ENCODE measurements around the gene POLR3E.

POLR3E gene

GRCh38 chr16:22282254-22282892 is 14.8 kb upstream of the POLR3E start:
- Histone ChIP-seq H3K27me3 (replicated peaks; ENCODE audit: control insufficient read depth, insufficient read depth, low read length) (no peaks in the 10 kb centered on the region), H3K36me3 (ENCODE audit: control insufficient read depth, insufficient read depth, low read length) (peaks cover 18% of the 10 kb centered on the region), H3K4me3 (replicated peaks; ENCODE audit: low read depth, low read length) (no peak overlapping the region)
- DNase-seq (ENCODE audit: extremely low read depth, insufficient read length), result no peak
- TF ChIP-seq CTCF (IDR thresholded peaks at IDR 0.05; ENCODE audit: insufficient read depth, low read length, poor library complexity, severe bottlenecking), result no peak

GRCh38 chr16:22284637-22285036 is 12.6 kb upstream of the POLR3E start:
- Histone ChIP-seq H3K27me3 (replicated peaks; ENCODE audit: control insufficient read depth, insufficient read depth, low read length) (no peaks in the 10 kb centered on the region), H3K4me3 (replicated peaks; ENCODE audit: low read depth, low read length) (no peak overlapping the region), H3K36me3 (ENCODE audit: control insufficient read depth, insufficient read depth, low read length) (peaks cover 12% of the 10 kb centered on the region)
- no peak for DNase-seq (ENCODE audit: extremely low read depth, insufficient read length)
- TF ChIP-seq CTCF (IDR thresholded peaks at IDR 0.05; ENCODE audit: insufficient read depth, low read length, poor library complexity, severe bottlenecking), result no peak

DNA sequence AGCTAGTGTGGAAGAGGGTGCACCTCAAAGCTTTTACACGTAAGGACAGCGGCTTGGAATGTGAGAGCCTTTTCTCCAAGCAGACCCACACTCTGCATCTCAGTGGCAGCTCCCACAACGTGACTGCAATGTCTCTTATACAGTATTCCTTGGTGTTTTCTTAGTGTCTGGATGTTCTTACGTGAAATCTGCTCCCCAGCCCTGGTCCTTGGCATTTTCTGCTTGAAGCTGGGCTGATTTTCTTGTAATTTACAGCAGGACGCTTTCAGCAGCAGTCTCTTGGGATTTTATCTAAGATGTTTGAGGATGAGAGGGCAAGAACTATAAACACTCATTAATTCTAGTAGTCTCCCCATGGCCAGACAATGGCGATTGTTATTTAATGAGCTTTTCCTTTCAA is 12.1 kb upstream of the POLR3E start:
- no peak for DNase-seq (ENCODE audit: extremely low read depth, insufficient read length)
- TF ChIP-seq CTCF (IDR thresholded peaks at IDR 0.05; ENCODE audit: insufficient read depth, low read length, poor library complexity, severe bottlenecking), result no peak
- Histone ChIP-seq H3K4me3 (replicated peaks; ENCODE audit: low read depth, low read length) (no peak overlapping the region), H3K36me3 (ENCODE audit: control insufficient read depth, insufficient read depth, low read length) (peaks cover 12% of the 10 kb centered on the region), H3K27me3 (replicated peaks; ENCODE audit: control insufficient read depth, insufficient read depth, low read length) (no peaks in the 10 kb centered on the region)

- H3K27me3 ChIP-seq (replicated peaks; ENCODE audit: control insufficient read depth, insufficient read depth, low read length), result no peaks in the 10 kb centered on the region
- DNase-seq (ENCODE audit: extremely low read depth, insufficient read length), result no peak
- H3K36me3 ChIP-seq (ENCODE audit: control insufficient read depth, insufficient read depth, low read length), result peaks cover 2% of the 10 kb centered on the region; the same call in 1 of the 2 replicates
- no peak overlapping the region for H3K4me3 ChIP-seq (replicated peaks; ENCODE audit: low read depth, low read length)
- no peak for TF ChIP-seq CTCF (IDR thresholded peaks at IDR 0.05; ENCODE audit: insufficient read depth, low read length, poor library complexity, severe bottlenecking)
These were observed 6.2 kb upstream of the POLR3E start for GRCh38 chr16:22291020-22291419.

GRCh38 chr16:22291860-22292318 is 5.3 kb upstream of the POLR3E start:
- TF ChIP-seq CTCF (IDR thresholded peaks at IDR 0.05; ENCODE audit: insufficient read depth, low read length, poor library complexity, severe bottlenecking), result no peak
- no peak overlapping the region for H3K4me3 ChIP-seq (replicated peaks; ENCODE audit: low read depth, low read length)
- no peaks in the 10 kb centered on the region for H3K36me3 ChIP-seq (ENCODE audit: control insufficient read depth, insufficient read depth, low read length)
- no peak for DNase-seq (ENCODE audit: extremely low read depth, insufficient read length)
- no peaks in the 10 kb centered on the region for H3K27me3 ChIP-seq (replicated peaks; ENCODE audit: control insufficient read depth, insufficient read depth, low read length)

- H3K4me3 ChIP-seq (replicated peaks; ENCODE audit: low read depth, low read length), result no peak overlapping the region
- H3K36me3 ChIP-seq (ENCODE audit: control insufficient read depth, insufficient read depth, low read length), result no peaks in the 10 kb centered on the region
- no peak for DNase-seq (ENCODE audit: extremely low read depth, insufficient read length)
- TF ChIP-seq CTCF (IDR thresholded peaks at IDR 0.05; ENCODE audit: insufficient read depth, low read length, poor library complexity, severe bottlenecking), result no peak
- H3K27me3 ChIP-seq (replicated peaks; ENCODE audit: control insufficient read depth, insufficient read depth, low read length), result no peaks in the 10 kb centered on the region
These were observed 4.9 kb upstream of the POLR3E start for GRCh38 chr16:22292320-22292719.
